HEK293T (cell line): ENCODE results near the gene GGA2.
"Not testable (repeated sequence)": the region's sequence is repeated elsewhere in the genome, so short reads cannot be mapped to it uniquely, and the experiment has no call there.

Experiments
- CTCF ChIA-PET: fragments of 350-600 bp; formaldehyde crosslinking; extraction: SDS; loops from one replicate; lab custom pipeline; 2021; ENCODE audit warnings: antibody characterized with exemption, inconsistent platforms; lab: Yijun Ruan, JAX
- POLR2A ChIA-PET: fragments of 350-600 bp; formaldehyde crosslinking; extraction: SDS; loops from one replicate; lab custom pipeline; 2020; ENCODE audit warnings: antibody characterized with exemption, inconsistent platforms; lab: Yijun Ruan, JAX
- DNase-seq: peaks from one replicate; pipeline ENCODE4 v3.0.0; 2012; ENCODE audit warnings: mixed read lengths; ENCODE audit errors: extremely low spot score
- ARNT ChIP-seq: fragments of 450-650 bp; IDR thresholded peaks from 2 replicates; pipeline ENCODE4 v1.6.1; 2017; ENCODE audit warnings: mild to moderate bottlenecking
- BHLHE40 ChIP-seq: fragments of 450-650 bp; IDR thresholded peaks from 2 replicates; pipeline ENCODE4 v1.6.1; 2016; ENCODE audit warnings: mild to moderate bottlenecking, moderate library complexity, borderline replicate concordance
- CTBP1 ChIP-seq: fragments of 450-650 bp; IDR thresholded peaks from 2 replicates; pipeline ENCODE4 v1.6.1; 2016; ENCODE audit warnings: borderline replicate concordance
- ELF4 ChIP-seq: fragments of 450-650 bp; IDR thresholded peaks from 2 replicates; pipeline ENCODE4 v1.6.1; 2017; ENCODE audit warnings: antibody characterized with exemption
- FOXA1 ChIP-seq: fragments of 450-650 bp; IDR thresholded peaks from 2 replicates; pipeline ENCODE4 v1.6.1; 2016; ENCODE audit warnings: mild to moderate bottlenecking
- FOXK2 ChIP-seq: fragments of 450-650 bp; IDR thresholded peaks from 2 replicates; pipeline ENCODE4 v1.6.1; 2016; ENCODE audit warnings: mild to moderate bottlenecking
- FOXM1 ChIP-seq: fragments of 450-650 bp; IDR thresholded peaks from 2 replicates; pipeline ENCODE4 v1.6.1; 2017; ENCODE audit warnings: mild to moderate bottlenecking, borderline replicate concordance
- HDGF ChIP-seq: fragments of 450-650 bp; IDR thresholded peaks from 2 replicates; pipeline ENCODE4 v1.6.1; 2017; ENCODE audit warnings: antibody characterized with exemption, borderline replicate concordance
- L3MBTL2 ChIP-seq: fragments of 450-650 bp; conservative IDR thresholded peaks from 2 replicates; pipeline ENCODE4 v1.6.1; 2016; ENCODE audit warnings: mild to moderate bottlenecking
- LEF1 ChIP-seq: fragments of 450-650 bp; IDR thresholded peaks from 2 replicates; pipeline ENCODE4 v1.6.1; 2017; ENCODE audit warnings: mild to moderate bottlenecking, borderline replicate concordance
- NFRKB ChIP-seq: fragments of 450-650 bp; IDR thresholded peaks from 2 replicates; pipeline ENCODE4 v1.6.1; 2016; ENCODE audit warnings: mild to moderate bottlenecking, moderate library complexity
- PKNOX1 ChIP-seq: fragments of 450-650 bp; IDR thresholded peaks from 2 replicates; pipeline ENCODE4 v1.6.1; 2016
- SP1 ChIP-seq: fragments of 450-650 bp; IDR thresholded peaks from 2 replicates; pipeline ENCODE4 v1.6.1; 2017
- SUZ12 ChIP-seq: fragments of 450-650 bp; IDR thresholded peaks from 2 replicates; pipeline ENCODE4 v1.6.1; 2016; ENCODE audit warnings: mild to moderate bottlenecking
- TARDBP ChIP-seq: fragments of 450-650 bp; IDR thresholded peaks from 2 replicates; pipeline ENCODE4 v1.6.1; 2016
- ZNF384 ChIP-seq: fragments of 450-650 bp; IDR thresholded peaks from 2 replicates; pipeline ENCODE4 v1.6.1; 2016

GGA2 gene

GRCh38 chr16:23494188-23494587 is 16.1 kb downstream of the GGA2 start:
- CTCF ChIA-PET, result no interaction called here
- DNase-seq, result no peak
- TF ChIP-seq TARDBP (no peak), SUZ12 (no peak)
- POLR2A ChIA-PET, result no interaction called here

- TF ChIP-seq ARNT (no peak), LEF1 (no peak), TARDBP (no peak), PKNOX1 (no peak), FOXM1 (no peak), SUZ12 (no peak), BHLHE40 (no peak), FOXA1 (no peak), FOXK2 (no peak), CTBP1 (no peak), SP1 (no peak), ELF4 (no peak), NFRKB (no peak), HDGF (no peak), L3MBTL2 (no peak), ZNF384 (no peak)
- ChIA-PET POLR2A (no interaction called here), CTCF (no interaction called here)
- DNase-seq, result no peak
These were observed 18.6 kb downstream of the GGA2 start for GRCh38 chr16:23491490-23492391.

- TF ChIP-seq L3MBTL2 (no peak), LEF1 (no peak), CTBP1 (no peak), SUZ12 (no peak), ZNF384 (no peak), BHLHE40 (no peak), FOXA1 (no peak), HDGF (no peak)
- POLR2A ChIA-PET, result no interaction called here
- CTCF ChIA-PET, result no interaction called here
- DNase-seq, result no peak
These were observed 23.8 kb downstream of the GGA2 start for GRCh38 chr16:23486480-23486879.

GRCh38 chr16:23485841-23486240 is 24.5 kb downstream of the GGA2 start:
- ChIA-PET POLR2A (no interaction called here), CTCF (no interaction called here)
- TF ChIP-seq NFRKB (no peak), SP1 (no peak), TARDBP (no peak), CTBP1 (no peak), SUZ12 (no peak), HDGF (no peak), ELF4 (no peak), ZNF384 (no peak)
- no peak for DNase-seq

- TF ChIP-seq FOXK2 (no peak), LEF1 (no peak), HDGF (no peak), BHLHE40 (no peak), ARNT (no peak), PKNOX1 (no peak), SUZ12 (no peak), FOXM1 (no peak), ZNF384 (no peak), NFRKB (no peak), FOXA1 (no peak), SP1 (no peak), L3MBTL2 (no peak), ELF4 (no peak), TARDBP (no peak), CTBP1 (no peak)
- DNase-seq, result no peak
- ChIA-PET POLR2A (no interaction called here), CTCF (no interaction called here)
These were observed 25.1 kb downstream of the GGA2 start for GRCh38 chr16:23485257-23485614.

- no peak for DNase-seq
- TF ChIP-seq CTBP1 (no peak), FOXM1 (no peak), LEF1 (no peak), HDGF (no peak), BHLHE40 (no peak), SUZ12 (no peak), ELF4 (no peak), FOXA1 (no peak), ZNF384 (no peak)
- ChIA-PET POLR2A (no interaction called here), CTCF (no interaction called here)
These were observed 25.6 kb downstream of the GGA2 start for GRCh38 chr16:23484510-23485256.

- DNase-seq, CTCF ChIA-PET, POLR2A ChIA-PET: not testable (repeated sequence)
These were observed 26.8 kb downstream of the GGA2 start for GRCh38 chr16:23483492-23483891.
